Naive thymus-derived CD8-positive, alpha-beta T cell (primary cell): Measurements from ENCODE around the gene MVD. TPM values are rescaled to one million over a fixed set of nuclear protein-coding genes. Genes with fewer than 3 reads are reported as not detected.

Source experiments
- polyA plus RNA-seq, 3 donors: library from polyadenylated mRNA; unstranded; fragments of 300-500 nt; fragmentation: Illumina TruSeq; gene quantifications; one replicate each; pipeline ENCODE4 v1.2.3, GENCODE V29; 2021
- total RNA-seq, 8 experiments: library from RNA in 2 of 8; stranded (reverse) in 2 of 8; gene quantifications; one replicate each; pipeline ENCODE4 v1.2.3 and lab custom pipeline; 2021 to 2026

The MVD gene
- total and polyA plus RNA-seq, 5 experiments from 2014 or later, result 14.4 to 42.7 (median 20.4) TPM

Other genes with a start within 250 kb of the MVD start
- gene ZFPM1, start 209.8 kb downstream of the MVD start, total RNA-seq, result 10 to 100 TPM; 10.6 to 10.8 TPM
- under 1 TPM; 0.23 to 0.36 (median 0.28) TPM for gene ZFPM1, start 209.8 kb downstream of the MVD start, polyA plus RNA-seq
- 10 to 100 TPM; 78.7 to 81.2 TPM for gene ZC3H18, start 92.7 kb downstream of the MVD start, total RNA-seq
- 10 to 100 TPM in 2 of 3 donors, 1 to 10 TPM in 1; 7.3 to 25.1 (median 15.9) TPM for gene ZC3H18, start 92.7 kb downstream of the MVD start, polyA plus RNA-seq
- gene IL17C, start 24.5 kb downstream of the MVD start, total RNA-seq, result under 1 TPM; 0.49 to 0.60 TPM
- under 1 TPM in 2 of 3 donors, not detected in 1; 0.16 to 0.69 TPM for gene IL17C, start 24.5 kb downstream of the MVD start, polyA plus RNA-seq
- 100 to 1,000 TPM; 231 to 235 TPM for gene CYBA, start 12.0 kb downstream of the MVD start, total RNA-seq
- gene CYBA, start 12.0 kb downstream of the MVD start, polyA plus RNA-seq, result 100 to 1,000 TPM; 625 to 787 (median 649) TPM
- 1 to 10 TPM; 2.3 to 2.5 TPM for gene SNAI3, start 23.4 kb upstream of the MVD start, total RNA-seq
- gene SNAI3, start 23.4 kb upstream of the MVD start, polyA plus RNA-seq, result 1 to 10 TPM; 3.3 to 6.1 (median 5.3) TPM
- gene RNF166, start 43.3 kb upstream of the MVD start, total RNA-seq, result 100 to 1,000 TPM; 209 to 230 TPM
- gene RNF166, start 43.3 kb upstream of the MVD start, polyA plus RNA-seq, result 100 to 1,000 TPM in 2 of 3 donors, 10 to 100 TPM in 1; 79.4 to 104 (median 101) TPM
- 10 to 100 TPM; 28.7 to 31.5 TPM for gene CTU2, start 43.4 kb upstream of the MVD start, total RNA-seq
- 10 to 100 TPM; 16.9 to 21.9 (median 19.0) TPM for gene CTU2, start 43.4 kb upstream of the MVD start, polyA plus RNA-seq
- 10 to 100 TPM; 90.0 to 94.5 TPM for gene PIEZO1, start 122.1 kb upstream of the MVD start, total RNA-seq
- gene PIEZO1, start 122.1 kb upstream of the MVD start, polyA plus RNA-seq, result 1 to 10 TPM; 2.4 to 8.4 (median 5.7) TPM
- gene CDT1, start 140.7 kb upstream of the MVD start, total RNA-seq, result under 1 TPM in 1 of 2 experiments, not detected in 1; 0.74 TPM
- under 1 TPM; 0.13 to 0.46 (median 0.26) TPM for gene CDT1, start 140.7 kb upstream of the MVD start, polyA plus RNA-seq
- 100 to 1,000 TPM; 174 to 183 TPM for gene APRT, start 148.8 kb upstream of the MVD start, total RNA-seq
- 100 to 1,000 TPM; 428 to 492 (median 431) TPM for gene APRT, start 148.8 kb upstream of the MVD start, polyA plus RNA-seq
- 10 to 100 TPM; 48.6 to 53.5 TPM for gene GALNS, start 193.9 kb upstream of the MVD start, total RNA-seq
- gene GALNS, start 193.9 kb upstream of the MVD start, polyA plus RNA-seq, result 10 to 100 TPM in 2 of 3 donors, 1 to 10 TPM in 1; 7.8 to 11.9 (median 11.8) TPM
- gene TRAPPC2L, start 194.0 kb upstream of the MVD start, total RNA-seq, result 10 to 100 TPM; 70.0 to 76.3 TPM
- gene TRAPPC2L, start 194.0 kb upstream of the MVD start, polyA plus RNA-seq, result 10 to 100 TPM; 81.8 to 86.5 (median 82.1) TPM
- not detected for gene PABPN1L, start 203.6 kb upstream of the MVD start, total RNA-seq
- not detected for gene PABPN1L, start 203.6 kb upstream of the MVD start, polyA plus RNA-seq